Fibroblast of the aortic adventitia (primary cell): Measurements from ENCODE around the gene MESP2. TPM values are rescaled to one million over a fixed set of nuclear protein-coding genes. Genes with fewer than 3 reads are reported as not detected.
"Not testable (repeated sequence)": the region's sequence is repeated elsewhere in the genome, so short reads cannot be mapped to it uniquely, and the experiment has no call there.

Experiments used
- DNase-seq: peaks from one replicate; pipeline ENCODE4 v3.0.0-alpha.2; 2010; ENCODE audit warnings: low read depth
- H3K4me3 ChIP-seq: 2 replicates; pipeline ENCODE4 v1.5.1; 2011; ENCODE audit warnings: low read depth, mild to moderate bottlenecking, control low read depth, low read length, moderate library complexity
- CTCF ChIP-seq: IDR thresholded peaks from 2 replicates; pipeline ENCODE4 v1.5.1; 2011; ENCODE audit warnings: mild to moderate bottlenecking, low read length, control low read depth, inconsistent platforms; ENCODE audit not compliant: insufficient read depth
- total RNA-seq: library from RNA; depleted of rRNA; stranded (reverse); fragments of >200 nt; gene quantifications from 2 replicates; pipeline ENCODE4 v1.2.3, GENCODE V29; 2012; ENCODE audit warnings: low replicate concordance

Gene MESP2
- total RNA-seq, 1 donor = 1.3 TPM

GRCh38 chr15:89777782-89778380 lies 1.7 kb downstream of the MESP2 start:
- no peak for DNase-seq

GRCh38 chr15:89778861-89779260 lies 2.7 kb downstream of the MESP2 start:
- DNase-seq = no peak
- no peak for TF ChIP-seq CTCF
- no peak overlapping the region for H3K4me3 ChIP-seq

More at GRCh38 chr15:89777782-89778380, 1.7 kb downstream of the MESP2 start:
- TF ChIP-seq CTCF = no peak
- no peak overlapping the region for H3K4me3 ChIP-seq

- no peak for TF ChIP-seq CTCF
- no peak for DNase-seq
- no peak overlapping the region for H3K4me3 ChIP-seq
These were observed 4.5 kb downstream of the MESP2 start for GRCh38 chr15:89780601-89781000.

GRCh38 chr15:89781055-89781454 lies 4.9 kb downstream of the MESP2 start:
- no peak for DNase-seq

GRCh38 chr15:89781891-89782618 lies 5.9 kb downstream of the MESP2 start:
- TF ChIP-seq CTCF = no peak
- no peak overlapping the region for H3K4me3 ChIP-seq
- peak; percentile 71 for DNase-seq

More at GRCh38 chr15:89781055-89781454, 4.9 kb downstream of the MESP2 start:
- TF ChIP-seq CTCF = no peak
- no peak overlapping the region for H3K4me3 ChIP-seq

- DNase-seq, H3K4me3 ChIP-seq: not testable (repeated sequence)
These were observed 6.5 kb downstream of the MESP2 start for GRCh38 chr15:89782619-89782950.

- no peak for TF ChIP-seq CTCF
- peak; percentile 98 for DNase-seq
- H3K4me3 ChIP-seq = no peak overlapping the region
These were observed 7.2 kb downstream of the MESP2 start for GRCh38 chr15:89783111-89783860.
